HepG2 (cell line): Measurements from ENCODE around the gene SLC29A1. TPM values are rescaled to one million over a fixed set of nuclear protein-coding genes. Genes with fewer than 3 reads are reported as not detected.
A peak's percentile ranks its signal among the peaks of the same experiment; 100 is the strongest.

Experiments used
- CREB1 ChIP-seq, 2 experiments: fragments of 450-650 bp in 1 of 2; IDR thresholded peaks; 2 replicates each; pipeline ENCODE4 v1.6.1; 2016 to 2017; ENCODE audit warnings: control low read depth in 1 of 2, mild to moderate bottlenecking in 1 of 2, missing compliant biosample characterization in 1 of 2, missing genetic modification characterization in 1 of 2
- DPF2 ChIP-seq: sonication (generic); formaldehyde crosslinking; IDR thresholded peaks from 2 replicates; pipeline ENCODE4 v1.4.0; 2020; ENCODE audit warnings: mild to moderate bottlenecking, low read depth, missing genetic modification reagents, borderline replicate concordance
- FOSL2 ChIP-seq: sonication (generic); formaldehyde crosslinking; IDR thresholded peaks from 2 replicates; pipeline ENCODE4 v1.4.0; 2020; ENCODE audit warnings: missing genetic modification reagents
- GABPA ChIP-seq, 2 experiments: IDR thresholded peaks; 2 replicates each; pipeline ENCODE4 v1.6.1; 2011 to 2016; ENCODE audit warnings: low read depth in 2 of 2, low read length in 1 of 2, missing biosample characterization in 1 of 2, missing genetic modification characterization in 1 of 2
- HES4 ChIP-seq: sonication (generic); formaldehyde crosslinking; IDR thresholded peaks from 2 replicates; pipeline ENCODE4 v1.9.0; 2021; ENCODE audit warnings: mild to moderate bottlenecking, missing genetic modification reagents, borderline replicate concordance
- KLF12 ChIP-seq: sonication (generic); formaldehyde crosslinking; IDR thresholded peaks from 2 replicates; pipeline ENCODE4 v1.4.0; 2020; ENCODE audit warnings: missing genetic modification reagents, borderline replicate concordance
- KMT2A ChIP-seq: sonication (generic); formaldehyde crosslinking; IDR thresholded peaks from 2 replicates; pipeline ENCODE4 v1.4.0; 2020; ENCODE audit warnings: missing genetic modification reagents
- REPIN1 ChIP-seq: sonication (generic); formaldehyde crosslinking; IDR thresholded peaks from 2 replicates; pipeline ENCODE4 v1.8.0; 2022; ENCODE audit warnings: missing genetic modification reagents, low read depth, mild to moderate bottlenecking, borderline replicate concordance
- ZBTB21 ChIP-seq: sonication (generic); formaldehyde crosslinking; IDR thresholded peaks from 2 replicates; pipeline ENCODE4 v1.4.0; 2020; ENCODE audit warnings: missing genetic modification reagents
- ZBTB34 ChIP-seq: sonication (generic); formaldehyde crosslinking; IDR thresholded peaks from 2 replicates; pipeline ENCODE4 v1.8.0; 2022; ENCODE audit warnings: mild to moderate bottlenecking, missing genetic modification reagents
- ZBTB40 ChIP-seq, 2 experiments: fragments of 450-650 bp in 1 of 2; sonication (generic) in 1 of 2; formaldehyde crosslinking in 1 of 2; IDR thresholded peaks; 2 replicates each; pipeline versions ENCODE4 v1.6.1 to v1.8.0; 2016 to 2022; ENCODE audit warnings: antibody characterized with exemption in 1 of 2, mild to moderate bottlenecking in 1 of 2, missing genetic modification reagents in 1 of 2
- ZC3H4 ChIP-seq: sonication (generic); formaldehyde crosslinking; IDR thresholded peaks from 2 replicates; pipeline ENCODE4 v1.4.0; 2020; ENCODE audit warnings: missing genetic modification reagents, borderline replicate concordance
- ZFP41 ChIP-seq: sonication (generic); formaldehyde crosslinking; IDR thresholded peaks from 2 replicates; pipeline ENCODE4 v1.4.0; 2020; ENCODE audit warnings: mild to moderate bottlenecking, missing genetic modification reagents, borderline replicate concordance
- ZNF547 ChIP-seq: sonication (generic); formaldehyde crosslinking; IDR thresholded peaks from 2 replicates; pipeline ENCODE4 v1.5.1; 2020; ENCODE audit warnings: mild to moderate bottlenecking, missing genetic modification reagents
- ZNF557 ChIP-seq: sonication (generic); formaldehyde crosslinking; IDR thresholded peaks from 2 replicates; pipeline ENCODE4 v1.4.0; 2020; ENCODE audit warnings: missing genetic modification reagents
- ZNF562 ChIP-seq: sonication (generic); formaldehyde crosslinking; IDR thresholded peaks from 2 replicates; pipeline ENCODE4 v1.8.0; 2022; ENCODE audit warnings: missing genetic modification reagents, borderline replicate concordance
- ZNF614 ChIP-seq: IDR thresholded peaks from 2 replicates; pipeline ENCODE4 v1.6.1; 2018; ENCODE audit warnings: missing biosample characterization, missing genetic modification reagents, inconsistent platforms, borderline replicate concordance
- ZNF703 ChIP-seq: sonication (generic); formaldehyde crosslinking; IDR thresholded peaks from 2 replicates; pipeline ENCODE4 v1.5.1; 2020; ENCODE audit warnings: missing genetic modification reagents, mild to moderate bottlenecking, moderate library complexity, borderline replicate concordance
- ZNF775 ChIP-seq: sonication (generic); formaldehyde crosslinking; IDR thresholded peaks from 2 replicates; pipeline ENCODE4 v1.4.0; 2020; ENCODE audit warnings: missing genetic modification reagents, mild to moderate bottlenecking, moderate library complexity, borderline replicate concordance
- ZNF850 ChIP-seq: sonication (generic); formaldehyde crosslinking; conservative IDR thresholded peaks from 2 replicates; pipeline ENCODE4 v1.9.0; 2021; ENCODE audit warnings: mild to moderate bottlenecking, missing genetic modification reagents
- polyA plus RNA-seq, 8 experiments: library from polyadenylated mRNA; depleted of rRNA in 3 of 8; stranded (reverse) in 7 of 8; unstranded in 1 of 8; fragments of >200 nt; fragmentation: Illumina TruSeq in 4 of 8; extraction: Trizol in 4 of 8; gene quantifications; 2 replicates each; pipeline versions ENCODE4 v1.2.1 to v1.2.3, GENCODE V29; 2011 to 2016; ENCODE audit warnings: low read depth in 4 of 8, missing spikeins in 1 of 8, mixed read lengths in 1 of 8; ENCODE audit not compliant: insufficient read depth in 1 of 8
- total RNA-seq, 5 experiments: library from RNA; depleted of rRNA; stranded (reverse); fragments of >200 nt; fragmentation: Illumina TruSeq; extraction: Trizol; gene quantifications; 2 replicates each; pipeline ENCODE4 v1.2.3, GENCODE V29; 2016; ENCODE audit warnings: low read depth in 1 of 5

Gene SLC29A1
- total and polyA plus RNA-seq, 2 of the 13 experiments (the other 11 are each of a cell fraction or from before 2014, with no cell fraction given), result 43.2 to 106 TPM

GRCh38 chr6:44179072-44179536, 44.3 kb upstream of the SLC29A1 start (continued):
- no peak for TF ChIP-seq ZBTB40 (IDR thresholded peaks at IDR 0.05)
- TF ChIP-seq ZBTB40 (CRISPR knock-in tag; IDR thresholded peaks at IDR 0.05), result no peak
- TF ChIP-seq KMT2A (CRISPR knock-in tag), result no peak
- TF ChIP-seq ZNF703, result no peak
- no peak for TF ChIP-seq ZC3H4
- no peak for TF ChIP-seq ZBTB34 (CRISPR knock-in tag)
- no peak for TF ChIP-seq ZNF850
- TF ChIP-seq ZFP41 (CRISPR knock-in tag), result no peak
- TF ChIP-seq CREB1 (IDR thresholded peaks at IDR 0.05), result peak; percentile 45; the same call in 1 of the 2 replicates
- TF ChIP-seq CREB1 (CRISPR knock-in tag; IDR thresholded peaks at IDR 0.05), result no peak
- TF ChIP-seq ZNF557 (CRISPR knock-in tag), result no peak
- no peak for TF ChIP-seq KLF12 (CRISPR knock-in tag)
- TF ChIP-seq FOSL2 (CRISPR knock-in tag), result peak; percentile 96
- 0 out of 2 replicates have a peak, but pooled peaks have one; percentile 27 for TF ChIP-seq ZNF614 (CRISPR knock-in tag)
- TF ChIP-seq ZNF547, result no peak
- TF ChIP-seq ZNF562, result no peak
- no peak for TF ChIP-seq ZNF775
- no peak for TF ChIP-seq HES4 (CRISPR knock-in tag)
- no peak for TF ChIP-seq ZBTB21 (CRISPR knock-in tag)
- 0 out of 2 replicates have a peak, but pooled peaks have one; percentile 23 for TF ChIP-seq DPF2 (CRISPR knock-in tag)
- TF ChIP-seq REPIN1 (CRISPR knock-in tag), result no peak
- TF ChIP-seq GABPA (IDR thresholded peaks at IDR 0.05; ENCODE audit: low read depth, low read length), result no peak
- no peak for TF ChIP-seq GABPA (CRISPR knock-in tag; IDR thresholded peaks at IDR 0.05; ENCODE audit: low read depth)
